Karpas-422 (cell line): ENCODE data around the gene DEFB132. TPM values are rescaled to one million over a fixed set of nuclear protein-coding genes. Genes with fewer than 3 reads are reported as not detected.

Experiments used
- DNase-seq: peaks from one replicate; pipeline ENCODE4 v3.0.0-alpha.2; 2015
- H2AFZ ChIP-seq: fragments of 200-600 bp; sonication (generic); 2 replicates; pipeline ENCODE4 v1.6.1; 2014; ENCODE audit warnings: antibody characterized with exemption, low read length, mixed read lengths
- H3K27ac ChIP-seq: fragments of 200-600 bp; sonication (generic); 2 replicates; pipeline ENCODE4 v1.5.1; 2014; ENCODE audit warnings: mild to moderate bottlenecking, low read length, moderate library complexity
- H3K27me3 ChIP-seq: fragments of 200-600 bp; sonication (generic); 2 replicates; pipeline ENCODE4 v1.6.1; 2014; ENCODE audit warnings: low read length, mixed read lengths
- H3K36me3 ChIP-seq: fragments of 200-600 bp; sonication (generic); 2 replicates; pipeline ENCODE4 v1.6.1; 2014; ENCODE audit warnings: low read length, mixed read lengths; ENCODE audit not compliant: insufficient read depth
- H3K4me1 ChIP-seq: fragments of 200-600 bp; sonication (generic); 2 replicates; pipeline ENCODE4 v1.6.1; 2014; ENCODE audit warnings: mild to moderate bottlenecking, low read length, mixed read lengths
- H3K4me2 ChIP-seq: fragments of 200-600 bp; sonication (generic); 2 replicates; pipeline ENCODE4 v1.6.1; 2014; ENCODE audit warnings: low read length, low read depth, mild to moderate bottlenecking; ENCODE audit not compliant: poor library complexity, severe bottlenecking
- H3K4me3 ChIP-seq: fragments of 200-600 bp; sonication (generic); 2 replicates; pipeline ENCODE4 v1.5.1; 2014; ENCODE audit warnings: mild to moderate bottlenecking, antibody characterized with exemption, low read length, mixed read lengths
- H3K79me2 ChIP-seq: fragments of 200-600 bp; sonication (generic); 2 replicates; pipeline ENCODE4 v1.6.1; 2014; ENCODE audit warnings: mild to moderate bottlenecking, low read length, mixed read lengths
- H3K9ac ChIP-seq: fragments of 200-600 bp; sonication (generic); 2 replicates; pipeline ENCODE4 v1.6.0; 2014; ENCODE audit warnings: low read length
- H3K9me2 ChIP-seq: fragments of 200-600 bp; sonication (generic), shearing (Covaris generic); replicated peaks from 2 replicates; pipeline ENCODE4 v1.6.0; 2014; ENCODE audit warnings: mild to moderate bottlenecking, low read length, moderate library complexity; ENCODE audit not compliant: insufficient read depth
- H3K9me3 ChIP-seq: fragments of 300-700, 200-600 bp; sonication (generic); 2 replicates; pipeline ENCODE4 v1.6.1; 2014; ENCODE audit warnings: low read length, mixed read lengths
- H4K20me1 ChIP-seq: fragments of 200-600 bp; sonication (generic); 2 replicates; pipeline ENCODE4 v1.6.1; 2014; ENCODE audit warnings: mild to moderate bottlenecking, antibody characterized with exemption, low read length, low read depth; ENCODE audit not compliant: insufficient read depth
- total RNA-seq: library from RNA; depleted of rRNA; stranded (reverse); fragments of >200 nt; shearing (Covaris generic); gene quantifications from 2 replicates; pipeline ENCODE4 v1.2.3, GENCODE V29; 2014; ENCODE audit warnings: low replicate concordance; rRNA removed

DEFB132 gene
- total RNA-seq, 1 experiment from 2014 or later = not detected

- H3K9me3 ChIP-seq = no peaks in the 10 kb centered on the region
- no peaks in the 10 kb centered on the region for H3K9me2 ChIP-seq
- H3K9ac ChIP-seq = no peak overlapping the region
- DNase-seq = no peak
- no peak overlapping the region for H3K4me3 ChIP-seq
- H2AFZ ChIP-seq = no peak overlapping the region
- H4K20me1 ChIP-seq = peaks cover 3% of the 10 kb centered on the region; the same call in 1 of the 2 replicates
- no peaks in the 10 kb centered on the region for H3K79me2 ChIP-seq
- no peak overlapping the region for H3K4me2 ChIP-seq
- H3K36me3 ChIP-seq = no peaks in the 10 kb centered on the region
- no peak overlapping the region for H3K27ac ChIP-seq
- H3K27me3 ChIP-seq = no peaks in the 10 kb centered on the region
- H3K4me1 ChIP-seq = peaks cover 8% of the 10 kb centered on the region
Observed at GRCh38 chr20:305745-306144, 48.2 kb downstream of the DEFB132 start.

GRCh38 chr20:308427-309038, 51.0 kb downstream of the DEFB132 start:
- Histone ChIP-seq H4K20me1 (no peaks in the 10 kb centered on the region), H3K27ac (no peak overlapping the region), H3K4me3 (no peak overlapping the region), H3K9ac (no peak overlapping the region), H3K36me3 (no peaks in the 10 kb centered on the region), H3K4me1 (peaks cover 11% of the 10 kb centered on the region), H3K9me3 (no peaks in the 10 kb centered on the region), H3K79me2 (no peaks in the 10 kb centered on the region), H3K4me2 (no peak overlapping the region), H3K9me2 (no peaks in the 10 kb centered on the region), H2AFZ (no peak overlapping the region), H3K27me3 (no peaks in the 10 kb centered on the region)
- DNase-seq = no peak

- H3K9me3 ChIP-seq = no peaks in the 10 kb centered on the region
- no peaks in the 10 kb centered on the region for H3K79me2 ChIP-seq
- H3K27me3 ChIP-seq = no peaks in the 10 kb centered on the region
- H3K9ac ChIP-seq = no peak overlapping the region
- no peak overlapping the region for H3K4me2 ChIP-seq
- H3K4me3 ChIP-seq = no peak overlapping the region
- H3K4me1 ChIP-seq = peaks cover 18% of the 10 kb centered on the region
- no peak overlapping the region for H3K27ac ChIP-seq
- H3K9me2 ChIP-seq = no peaks in the 10 kb centered on the region
- no peak overlapping the region for H2AFZ ChIP-seq
- H3K36me3 ChIP-seq = no peaks in the 10 kb centered on the region
- DNase-seq = peak; percentile 40
- H4K20me1 ChIP-seq = no peaks in the 10 kb centered on the region
Observed at GRCh38 chr20:309306-309840, 51.8 kb downstream of the DEFB132 start.

GRCh38 chr20:309841-310644, 52.5 kb downstream of the DEFB132 start:
- Histone ChIP-seq H3K4me1 (peaks cover 18% of the 10 kb centered on the region), H3K4me3 (no peak overlapping the region), H3K9me2 (no peaks in the 10 kb centered on the region), H3K9ac (no peak overlapping the region), H3K27ac (no peak overlapping the region), H4K20me1 (no peaks in the 10 kb centered on the region), H3K79me2 (no peaks in the 10 kb centered on the region), H3K36me3 (no peaks in the 10 kb centered on the region), H3K4me2 (peak overlapping the region; percentile 50), H2AFZ (no peak overlapping the region), H3K27me3 (no peaks in the 10 kb centered on the region), H3K9me3 (no peaks in the 10 kb centered on the region)
- DNase-seq = peak; percentile 94

GRCh38 chr20:310645-311044, 53.1 kb downstream of the DEFB132 start:
- Histone ChIP-seq H3K4me2 (peak overlapping the region; percentile 50), H3K9me2 (no peaks in the 10 kb centered on the region), H3K9ac (no peak overlapping the region), H3K36me3 (no peaks in the 10 kb centered on the region), H3K27me3 (no peaks in the 10 kb centered on the region), H2AFZ (no peak overlapping the region), H3K4me1 (peaks cover 18% of the 10 kb centered on the region), H3K79me2 (no peaks in the 10 kb centered on the region), H3K4me3 (no peak overlapping the region), H4K20me1 (no peaks in the 10 kb centered on the region), H3K9me3 (no peaks in the 10 kb centered on the region), H3K27ac (no peak overlapping the region)
- DNase-seq = peak; percentile 34

Other genes with a start within 250 kb of the DEFB132 start
- 0.14 TPM in 1 of 2 replicates, not detected in the other for gene DEFB125, start 170.1 kb upstream of the DEFB132 start, total RNA-seq
- gene DEFB126, start 115.1 kb upstream of the DEFB132 start, total RNA-seq = not detected in 2 replicates
- gene DEFB127, start 100.3 kb upstream of the DEFB132 start, total RNA-seq = not detected in 2 replicates
- gene DEFB128, start 68.0 kb upstream of the DEFB132 start, total RNA-seq = not detected in 2 replicates
- gene DEFB129, start 30.5 kb upstream of the DEFB132 start, total RNA-seq = not detected in 2 replicates
- gene C20orf96, start 33.0 kb downstream of the DEFB132 start, total RNA-seq = 1.8 and 2.0 TPM in 2 replicates
- gene ZCCHC3, start 39.8 kb downstream of the DEFB132 start, total RNA-seq = 20.6 and 22.2 TPM in 2 replicates
- 8.3 and 18.0 TPM in 2 replicates for gene SOX12, start 67.8 kb downstream of the DEFB132 start, total RNA-seq
- 18.2 and 28.3 TPM in 2 replicates for gene NRSN2, start 89.4 kb downstream of the DEFB132 start, total RNA-seq
- 122 and 197 TPM in 2 replicates for gene TRIB3, start 123.0 kb downstream of the DEFB132 start, total RNA-seq
- gene RBCK1, start 150.6 kb downstream of the DEFB132 start, total RNA-seq = 96.6 and 142 TPM in 2 replicates
- 26.1 and 33.9 TPM in 2 replicates for gene TBC1D20, start 204.8 kb downstream of the DEFB132 start, total RNA-seq